Measurements from ENCODE around the gene WIPF3. TPM values are rescaled to one million over a fixed set of nuclear protein-coding genes. Genes with fewer than 3 reads are reported as not detected.
"Not testable (repeated sequence)": the region's sequence is repeated elsewhere in the genome, so short reads cannot be mapped to it uniquely, and the experiment has no call there.

Gene WIPF3
- total RNA-seq, 2 donors from 2014 or later, result not detected

DNA sequence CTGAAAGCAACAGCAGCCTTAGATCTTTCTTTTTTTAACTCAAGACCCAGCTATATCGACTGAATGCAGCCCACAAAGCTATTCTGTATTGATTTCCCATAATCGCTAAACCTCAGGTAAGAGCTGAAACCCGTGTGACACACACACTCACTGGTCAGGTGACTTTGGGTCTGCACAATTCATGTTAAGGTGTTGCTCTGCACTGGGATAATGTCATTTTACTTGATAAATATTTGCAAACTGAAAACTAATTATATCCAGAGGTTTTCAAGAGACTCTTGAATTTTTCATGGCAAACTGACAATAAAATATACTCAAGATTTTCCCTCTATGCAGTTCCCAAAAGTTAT is 150.2 kb downstream of the WIPF3 start:
- Mint-ChIP-seq H3K9me3 (no peaks in the 10 kb centered on the region), H3K27me3 (no peaks in the 10 kb centered on the region), H3K4me1 (ENCODE audit: low read depth in 2 of 2) (peaks cover 20 to 35% of the 10 kb centered on the region in 2 donors), H3K36me3 (no peaks in the 10 kb centered on the region), H3K4me3 (peak overlapping the region; percentile 45), H3K27ac (peak overlapping the region; percentile 8 to 19)
- ATAC-seq (no peak), DNase-seq (ENCODE audit: low spot score) (no peak)

DNA sequence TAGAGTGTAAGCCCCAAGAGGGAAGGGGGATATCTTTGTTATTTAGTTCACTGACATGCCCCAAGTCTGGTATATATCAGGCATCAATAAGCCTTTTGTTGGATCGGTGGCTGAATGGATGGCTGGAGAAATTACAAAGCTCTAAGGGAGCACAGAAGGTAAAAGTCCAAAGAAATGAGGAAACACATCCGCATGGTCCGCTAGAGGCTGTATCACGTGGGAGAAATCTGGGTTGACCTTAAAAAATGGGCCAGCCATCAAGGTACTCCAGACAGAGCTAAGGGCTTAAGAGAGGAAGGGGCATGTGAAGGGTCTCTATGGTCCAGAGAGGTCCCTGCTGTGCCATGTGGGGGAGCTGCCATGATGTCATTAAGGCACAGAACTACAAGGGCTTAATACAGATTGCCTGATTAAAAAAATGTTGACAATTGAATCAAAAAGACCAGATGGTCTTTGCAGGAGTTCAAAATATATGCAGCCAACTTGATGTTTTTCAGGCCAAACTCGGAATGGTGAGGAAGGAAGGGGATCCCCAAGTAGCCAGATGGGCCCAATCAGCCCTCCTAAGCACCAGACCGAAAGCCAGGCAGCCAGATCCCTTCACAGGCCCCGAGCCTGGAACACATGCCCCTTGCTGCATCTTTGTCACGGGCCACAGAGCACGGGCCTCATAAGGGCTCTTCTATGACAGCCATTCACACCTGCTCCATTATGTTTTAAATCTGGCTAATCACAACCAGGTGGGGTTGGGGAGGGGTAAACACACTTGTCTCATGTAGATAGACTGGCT is 151.4 kb downstream of the WIPF3 start:
- no peaks in the 10 kb centered on the region for H3K9me3 Mint-ChIP-seq
- no peak overlapping the region for H3K27ac Mint-ChIP-seq
- ATAC-seq (no peak), DNase-seq (ENCODE audit: low spot score) (no peak)
- H3K36me3 Mint-ChIP-seq, result no peaks in the 10 kb centered on the region
- no peak overlapping the region for H3K4me3 Mint-ChIP-seq
- H3K4me1 Mint-ChIP-seq (ENCODE audit: low read depth in 2 of 2), result peaks cover 20 to 32% of the 10 kb centered on the region in 2 donors
- no peaks in the 10 kb centered on the region for H3K27me3 Mint-ChIP-seq

GRCh38 chr7:29958667-29959358 is 152.5 kb downstream of the WIPF3 start:
- ATAC-seq, result no peak
- no peak for DNase-seq (ENCODE audit: low spot score)
- Mint-ChIP-seq H3K27ac (no peak overlapping the region), H3K9me3 (no peaks in the 10 kb centered on the region), H3K27me3 (no peaks in the 10 kb centered on the region), H3K4me3 (no peak overlapping the region), H3K36me3 (no peaks in the 10 kb centered on the region), H3K4me1 (ENCODE audit: low read depth in 2 of 2) (peaks cover 20 to 29% of the 10 kb centered on the region in 2 donors)

GRCh38 chr7:29961611-29962010 is 155.3 kb downstream of the WIPF3 start:
- DNase-seq (ENCODE audit: low spot score); H3K27ac Mint-ChIP-seq; H3K36me3 Mint-ChIP-seq; H3K4me3 Mint-ChIP-seq; H3K9me3 Mint-ChIP-seq; H3K4me1 Mint-ChIP-seq (ENCODE audit: low read depth in 2 of 2); H3K27me3 Mint-ChIP-seq; ATAC-seq: not testable (repeated sequence)

DNA sequence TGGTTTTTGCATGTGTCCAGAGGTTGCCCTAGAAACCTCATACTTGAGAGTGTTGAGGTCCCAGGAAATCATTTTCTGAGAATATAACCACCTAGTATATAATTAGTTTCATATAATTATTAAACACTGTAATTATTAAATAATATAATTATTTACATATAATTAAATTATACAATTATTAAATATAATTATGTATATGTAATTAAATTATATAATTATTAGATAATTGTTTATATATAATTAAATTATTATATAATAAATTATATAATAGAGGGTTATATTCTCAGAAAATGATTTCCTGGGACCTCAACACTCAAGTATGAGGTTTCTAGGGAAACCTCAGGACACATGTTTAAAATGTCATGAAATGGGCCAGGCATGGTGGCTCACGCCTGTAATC is 155.7 kb downstream of the WIPF3 start:
- no peak for DNase-seq (ENCODE audit: low spot score)

GRCh38 chr7:29965030-29965429 is 158.7 kb downstream of the WIPF3 start:
- Mint-ChIP-seq H3K4me1 (ENCODE audit: low read depth in 2 of 2) (peaks cover 6 to 7% of the 10 kb centered on the region in 2 donors), H3K9me3 (no peaks in the 10 kb centered on the region), H3K36me3 (no peaks in the 10 kb centered on the region), H3K27me3 (peaks cover 0 to 12% of the 10 kb centered on the region in 2 donors), H3K27ac (no peak overlapping the region), H3K4me3 (no peak overlapping the region)
- DNase-seq (ENCODE audit: low spot score) (no peak), ATAC-seq (no peak)

More for the DNA sequence above, 155.7 kb downstream of the WIPF3 start:
- no peaks in the 10 kb centered on the region for H3K9me3 Mint-ChIP-seq
- peaks cover 0 to 5% of the 10 kb centered on the region in 2 donors for H3K27me3 Mint-ChIP-seq
- peaks cover 0 to 5% of the 10 kb centered on the region in 2 donors for H3K4me1 Mint-ChIP-seq (ENCODE audit: low read depth in 2 of 2)
- no peak overlapping the region for H3K27ac Mint-ChIP-seq
- H3K4me3 Mint-ChIP-seq, result no peak overlapping the region
- no peaks in the 10 kb centered on the region for H3K36me3 Mint-ChIP-seq
- ATAC-seq, result no peak

Other genes starting within 250 kb of the WIPF3 start
- not detected for gene PRR15, start 242.7 kb upstream of the WIPF3 start, total RNA-seq
- 10 to 100 TPM in 1 of 2 donors, 1 to 10 TPM in 1; 9.0 to 19.5 TPM for gene SCRN1, start 183.3 kb downstream of the WIPF3 start, total RNA-seq
- gene FKBP14, start 220.2 kb downstream of the WIPF3 start, total RNA-seq, result 10 to 100 TPM; 12.6 to 20.6 TPM
- 10 to 100 TPM; 15.0 to 17.1 TPM for gene PLEKHA8, start 221.9 kb downstream of the WIPF3 start, total RNA-seq